Panc1 (cell line): ENCODE results near the gene CADM4. TPM values are rescaled to one million over a fixed set of nuclear protein-coding genes. Genes with fewer than 3 reads are reported as not detected.

Experiments
- ATAC-seq: fragments of 200-7000 bp; cut with Tn5 transposase; 2 replicates; pipeline ENCODE4 v1.9.1; 2020; ENCODE audit warnings: mild to moderate bottlenecking, moderate library complexity
- BruUV-seq: library from RNA; stranded (reverse); fragments of 400-500 nt; replicated peaks from 2 replicates; lab custom pipeline; 2021; lab: Mats Ljungman, UMichigan
- CTCF ChIA-PET: fragments of 300-600 bp; sonication (Branson Sonifier 250); formaldehyde crosslinking; loops from one replicate; lab custom pipeline; 2022; ENCODE audit warnings: antibody characterized with exemption; lab: Charles Lee
- POLR2A ChIA-PET: fragments of 300-600 bp; sonication (Branson Sonifier 250); formaldehyde crosslinking; loops from one replicate; lab custom pipeline; 2022; ENCODE audit warnings: antibody characterized with exemption; lab: Charles Lee
- DNase-seq: peaks from one replicate; pipeline ENCODE4 v3.0.0-alpha.2; 2010; ENCODE audit warnings: low read depth, low spot score
- H3K27ac ChIP-seq: 2 replicates; pipeline ENCODE4 v1.5.1; 2011; ENCODE audit warnings: mild to moderate bottlenecking, low read length, inconsistent platforms
- H3K27me3 ChIP-seq: fragments of 200-500 bp; sonication (Bioruptor generic); 2 replicates; pipeline ENCODE4 v1.6.0; 2014; ENCODE audit warnings: low read length, inconsistent platforms; ENCODE audit not compliant: control insufficient read depth, insufficient read depth
- H3K36me3 ChIP-seq: fragments of 200-500 bp; sonication (Bioruptor generic); 2 replicates; pipeline ENCODE4 v1.5.1; 2014; ENCODE audit warnings: inconsistent platforms, mild to moderate bottlenecking, low read length, moderate library complexity; ENCODE audit not compliant: control insufficient read depth, insufficient read depth
- H3K4me1 ChIP-seq: 2 replicates; pipeline ENCODE4 v1.5.1; 2011; ENCODE audit warnings: inconsistent platforms, mild to moderate bottlenecking, low read length, moderate library complexity; ENCODE audit not compliant: control insufficient read depth, insufficient read depth
- H3K4me3 ChIP-seq, 2 experiments: 2 replicates each; pipeline ENCODE4 v1.5.1; 2011 to 2012; ENCODE audit warnings: low read depth in 2 of 2, low read length in 2 of 2, mild to moderate bottlenecking in 2 of 2, inconsistent platforms in 1 of 2, moderate library complexity in 1 of 2
- H3K9me3 ChIP-seq: fragments of 200-500 bp; sonication (Bioruptor generic); 2 replicates; pipeline ENCODE4 v1.5.1; 2014; ENCODE audit warnings: low read depth, mild to moderate bottlenecking, inconsistent platforms, low read length, moderate library complexity; ENCODE audit not compliant: control insufficient read depth, insufficient read depth
- POLR2AphosphoS5 ChIP-seq: IDR thresholded peaks from 2 replicates; pipeline ENCODE4 v1.6.1; 2012; ENCODE audit warnings: mild to moderate bottlenecking, low read depth, low read length, moderate library complexity
- SIN3A ChIP-seq: IDR thresholded peaks from 2 replicates; pipeline ENCODE4 v1.6.1; 2012; ENCODE audit warnings: low read depth, mild to moderate bottlenecking, low read length, moderate library complexity, borderline replicate concordance; ENCODE audit not compliant: insufficient read depth
- TCF7L2 ChIP-seq: IDR thresholded peaks from 2 replicates; pipeline ENCODE4 v1.6.1; 2011; ENCODE audit warnings: mild to moderate bottlenecking, low read depth, low read length, inconsistent platforms
- in situ Hi-C: cut with HindIII; loops from 2 replicates; pipeline ENCODE4 v1.10.0; 2016; ENCODE audit warnings: low sequenced_read_pairs, low pct_unique_long_range_greater_than_20kb
- intact Hi-C: fragments of 100-400 bp; cut with micrococcal nuclease; formaldehyde crosslinking; loops from one replicate; pipeline ENCODE4 v1.10.0; 2022; ENCODE audit not compliant: unreplicated experiment
- total RNA-seq: library from RNA; stranded (reverse); gene quantifications from one replicate; pipeline ENCODE4 v1.2.1, GENCODE V29; 2021; ENCODE audit not compliant: unreplicated experiment
- TF ChIP-seq, protein P1 (sequence below): fragments of 450-650 bp; IDR thresholded peaks from 2 replicates; pipeline ENCODE4 v1.5.1; 2017; ENCODE audit warnings: mild to moderate bottlenecking
- TF ChIP-seq, protein P2 (sequence below), 2 experiments: IDR thresholded peaks; 2 replicates each; pipeline ENCODE4 v1.6.1; 2011 to 2012; ENCODE audit warnings: low read depth in 2 of 2, control low read depth in 1 of 2, low read length in 1 of 2, mild to moderate bottlenecking in 1 of 2, moderate library complexity in 1 of 2; ENCODE audit not compliant: insufficient read depth in 1 of 2

Gene CADM4
- total RNA-seq, 1 experiment from 2014 or later: 2.7 TPM

DNA sequence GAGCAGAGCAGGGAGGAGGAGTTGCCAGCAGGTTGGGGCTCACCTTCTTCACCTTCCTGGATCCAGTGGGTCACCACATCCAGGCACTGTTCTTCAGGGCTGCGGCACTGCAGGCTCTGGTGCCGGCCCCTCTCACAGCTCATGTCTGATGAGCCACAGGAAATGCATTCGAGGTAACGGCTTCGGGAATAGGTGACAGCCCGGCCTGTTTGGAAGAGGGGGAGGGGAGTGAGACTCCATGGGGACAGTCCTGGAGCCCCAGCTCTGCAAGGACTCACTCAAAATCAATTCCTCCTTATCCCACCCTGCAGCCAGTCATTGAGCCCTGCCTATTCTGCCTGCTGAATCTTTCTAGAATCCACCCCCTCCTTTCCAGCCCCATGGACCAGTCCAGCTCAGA lies 16.8 kb upstream of the CADM4 start:
- CTCF ChIA-PET: no interaction called here
- intact Hi-C loops: no loop called here

DNA sequence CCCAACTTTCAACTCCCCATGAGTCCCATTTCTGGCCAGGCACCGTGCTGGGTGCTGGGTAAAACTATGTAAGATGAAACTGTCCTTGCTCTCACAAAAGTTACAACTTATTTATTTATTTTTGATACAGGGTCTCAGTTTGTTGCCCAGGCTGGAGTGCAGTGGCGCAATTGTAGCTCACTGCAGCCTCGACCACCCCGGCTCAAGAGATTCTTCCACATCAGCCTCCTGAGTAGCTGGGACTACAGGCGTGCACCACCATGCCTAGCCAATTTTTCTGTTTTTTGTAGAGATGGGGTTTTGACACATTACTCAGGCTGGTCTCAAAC lies 12.9 kb upstream of the CADM4 start:
- Histone ChIP-seq H3K4me3 (no peak overlapping the region), H3K9me3 (no peaks in the 10 kb centered on the region), H3K4me1 (no peaks in the 10 kb centered on the region), H3K36me3 (no peaks in the 10 kb centered on the region), H3K27ac (no peak overlapping the region), H3K27me3 (no peaks in the 10 kb centered on the region)
- in situ Hi-C loops (no loop called here), intact Hi-C loops (no loop called here)
- ChIA-PET CTCF (interaction anchor here (0.6 kb wide), 1 partner anchor 206 kb away, joined by 3 read pairs; no protein-coding TSS in a partner anchor), POLR2A (no interaction called here)
- DNase-seq (no peak), ATAC-seq (no peak)
- TF ChIP-seq, protein P1, sequence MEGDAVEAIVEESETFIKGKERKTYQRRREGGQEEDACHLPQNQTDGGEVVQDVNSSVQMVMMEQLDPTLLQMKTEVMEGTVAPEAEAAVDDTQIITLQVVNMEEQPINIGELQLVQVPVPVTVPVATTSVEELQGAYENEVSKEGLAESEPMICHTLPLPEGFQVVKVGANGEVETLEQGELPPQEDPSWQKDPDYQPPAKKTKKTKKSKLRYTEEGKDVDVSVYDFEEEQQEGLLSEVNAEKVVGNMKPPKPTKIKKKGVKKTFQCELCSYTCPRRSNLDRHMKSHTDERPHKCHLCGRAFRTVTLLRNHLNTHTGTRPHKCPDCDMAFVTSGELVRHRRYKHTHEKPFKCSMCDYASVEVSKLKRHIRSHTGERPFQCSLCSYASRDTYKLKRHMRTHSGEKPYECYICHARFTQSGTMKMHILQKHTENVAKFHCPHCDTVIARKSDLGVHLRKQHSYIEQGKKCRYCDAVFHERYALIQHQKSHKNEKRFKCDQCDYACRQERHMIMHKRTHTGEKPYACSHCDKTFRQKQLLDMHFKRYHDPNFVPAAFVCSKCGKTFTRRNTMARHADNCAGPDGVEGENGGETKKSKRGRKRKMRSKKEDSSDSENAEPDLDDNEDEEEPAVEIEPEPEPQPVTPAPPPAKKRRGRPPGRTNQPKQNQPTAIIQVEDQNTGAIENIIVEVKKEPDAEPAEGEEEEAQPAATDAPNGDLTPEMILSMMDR: peak; percentile 48
- TF ChIP-seq, protein P2, sequence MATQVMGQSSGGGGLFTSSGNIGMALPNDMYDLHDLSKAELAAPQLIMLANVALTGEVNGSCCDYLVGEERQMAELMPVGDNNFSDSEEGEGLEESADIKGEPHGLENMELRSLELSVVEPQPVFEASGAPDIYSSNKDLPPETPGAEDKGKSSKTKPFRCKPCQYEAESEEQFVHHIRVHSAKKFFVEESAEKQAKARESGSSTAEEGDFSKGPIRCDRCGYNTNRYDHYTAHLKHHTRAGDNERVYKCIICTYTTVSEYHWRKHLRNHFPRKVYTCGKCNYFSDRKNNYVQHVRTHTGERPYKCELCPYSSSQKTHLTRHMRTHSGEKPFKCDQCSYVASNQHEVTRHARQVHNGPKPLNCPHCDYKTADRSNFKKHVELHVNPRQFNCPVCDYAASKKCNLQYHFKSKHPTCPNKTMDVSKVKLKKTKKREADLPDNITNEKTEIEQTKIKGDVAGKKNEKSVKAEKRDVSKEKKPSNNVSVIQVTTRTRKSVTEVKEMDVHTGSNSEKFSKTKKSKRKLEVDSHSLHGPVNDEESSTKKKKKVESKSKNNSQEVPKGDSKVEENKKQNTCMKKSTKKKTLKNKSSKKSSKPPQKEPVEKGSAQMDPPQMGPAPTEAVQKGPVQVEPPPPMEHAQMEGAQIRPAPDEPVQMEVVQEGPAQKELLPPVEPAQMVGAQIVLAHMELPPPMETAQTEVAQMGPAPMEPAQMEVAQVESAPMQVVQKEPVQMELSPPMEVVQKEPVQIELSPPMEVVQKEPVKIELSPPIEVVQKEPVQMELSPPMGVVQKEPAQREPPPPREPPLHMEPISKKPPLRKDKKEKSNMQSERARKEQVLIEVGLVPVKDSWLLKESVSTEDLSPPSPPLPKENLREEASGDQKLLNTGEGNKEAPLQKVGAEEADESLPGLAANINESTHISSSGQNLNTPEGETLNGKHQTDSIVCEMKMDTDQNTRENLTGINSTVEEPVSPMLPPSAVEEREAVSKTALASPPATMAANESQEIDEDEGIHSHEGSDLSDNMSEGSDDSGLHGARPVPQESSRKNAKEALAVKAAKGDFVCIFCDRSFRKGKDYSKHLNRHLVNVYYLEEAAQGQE (IDR thresholded peaks at IDR 0.05; ENCODE audit: insufficient read depth in 1 of 2, low read depth in 2 of 2, low read length in 1 of 2): no peak
- BruUV-seq: no TSS peak

More for the DNA sequence above, 16.8 kb upstream of the CADM4 start:
- POLR2A ChIA-PET: no interaction called here
- no TSS peak for BruUV-seq
- Histone ChIP-seq H3K4me3 (no peak overlapping the region), H3K27me3 (no peaks in the 10 kb centered on the region), H3K36me3 (no peaks in the 10 kb centered on the region), H3K4me1 (no peaks in the 10 kb centered on the region), H3K9me3 (no peaks in the 10 kb centered on the region), H3K27ac (no peak overlapping the region)
- DNase-seq (no peak), ATAC-seq (no peak)
- in situ Hi-C loops: no loop called here
- TF ChIP-seq SIN3A (no peak), POLR2AphosphoS5 (no peak), TCF7L2 (no peak)
- TF ChIP-seq, protein P1: no peak
- TF ChIP-seq, protein P2 (IDR thresholded peaks at IDR 0.05; ENCODE audit: insufficient read depth in 1 of 2, low read depth in 2 of 2, low read length in 1 of 2): no peak
